GM18951 (cell line): ENCODE data around the gene CHMP1A.

ENCODE experiments used
- POLR2A ChIP-seq: IDR thresholded peaks from 4 replicates; pipeline ENCODE4 v1.6.1; 2011; ENCODE audit warnings: mild to moderate bottlenecking; ENCODE audit not compliant: insufficient read length, insufficient read depth; ENCODE audit errors: extremely low read depth
- in situ Hi-C: fragments of 300-500 bp; cut with MboI; formaldehyde crosslinking; loops from one replicate; pipeline ENCODE4 v1.12.0; 2022; ENCODE audit warnings: low sequenced_read_pairs, mixed read lengths, inconsistent platforms; ENCODE audit not compliant: unreplicated experiment

Gene CHMP1A

DNA sequence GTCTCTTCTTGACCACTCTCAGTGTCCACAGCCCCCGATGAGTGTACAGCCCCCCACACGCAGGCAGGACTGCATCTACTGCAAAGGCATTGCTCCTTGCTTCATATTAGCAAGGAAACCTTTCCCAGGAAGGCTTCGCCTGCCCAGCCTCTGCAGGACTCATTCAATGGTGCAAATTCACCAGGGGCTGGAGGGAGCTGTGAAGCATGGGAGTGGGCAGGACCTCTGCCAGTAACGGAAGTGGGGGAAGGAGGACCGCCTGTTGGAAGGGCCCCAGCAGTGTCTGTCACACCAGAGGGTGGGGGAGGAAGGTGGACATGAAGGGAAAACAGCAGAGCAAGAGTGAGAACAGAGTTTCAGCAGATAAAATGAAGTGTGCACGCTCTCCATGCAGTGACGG lies 2.6 kb upstream of the CHMP1A start:
- TF ChIP-seq POLR2A, result no peak
- in situ Hi-C loops, result no loop called here

- no peak for TF ChIP-seq POLR2A
- in situ Hi-C loops, result no loop called here
These were observed 842 bp upstream of the CHMP1A start for GRCh38 chr16:89658221-89658879.

- in situ Hi-C loops, result no loop called here
- TF ChIP-seq POLR2A, result no peak
These were observed 930 bp downstream of the CHMP1A start for GRCh38 chr16:89656435-89657121.

DNA sequence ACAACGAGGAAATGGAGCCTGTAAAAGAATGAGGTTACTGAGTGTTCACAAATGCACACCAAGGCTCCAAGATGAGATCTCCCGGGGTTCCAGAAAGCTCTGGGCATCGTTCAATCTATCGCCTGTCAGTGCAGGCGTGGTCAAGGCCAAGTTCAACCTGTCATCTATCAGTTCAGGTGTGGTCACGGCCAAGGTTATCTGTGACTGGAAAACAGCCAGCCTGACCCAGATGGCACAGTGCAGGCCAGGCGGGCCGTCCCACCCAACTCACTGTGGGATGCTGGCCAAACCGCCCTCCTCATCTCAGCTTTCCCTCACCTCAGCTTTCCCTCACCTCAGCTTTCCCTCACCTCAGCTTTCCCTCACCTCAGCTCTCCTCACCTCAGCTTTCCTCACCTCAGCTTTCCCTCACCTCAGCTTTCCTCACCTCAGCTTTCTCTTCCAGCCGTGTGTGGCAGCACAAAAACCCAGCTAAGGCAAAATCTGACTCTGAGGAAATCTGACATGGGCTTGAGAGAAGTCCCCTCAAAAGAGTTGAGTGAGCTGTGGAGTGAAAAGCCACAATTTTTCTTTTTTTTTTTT lies 2.4 kb downstream of the CHMP1A start:
- TF ChIP-seq POLR2A, result no peak
- in situ Hi-C loops, result no loop called here

GRCh38 chr16:89653656-89654295 lies 3.7 kb downstream of the CHMP1A start:
- no peak for TF ChIP-seq POLR2A
- in situ Hi-C loops, result no loop called here

DNA sequence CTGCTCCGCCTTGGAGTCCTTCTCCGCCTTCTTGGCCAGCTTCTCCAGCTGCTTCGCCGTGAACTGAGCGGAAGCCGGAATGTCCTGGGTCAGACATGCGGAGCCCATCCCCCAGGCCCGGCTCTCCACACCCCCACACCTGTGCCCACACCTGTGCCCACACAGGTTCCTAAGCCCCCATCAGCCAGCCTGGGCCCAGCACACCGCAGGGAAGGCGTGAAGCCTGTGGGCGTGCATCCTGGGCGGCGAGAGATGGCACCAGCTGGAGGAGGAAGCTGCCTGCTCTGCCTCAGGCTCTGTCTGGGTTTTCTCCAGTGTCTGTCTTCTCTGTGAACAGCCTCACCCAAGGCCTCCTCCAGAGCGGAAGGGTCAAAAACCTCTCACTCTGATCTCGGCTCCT lies 5.9 kb downstream of the CHMP1A start:
- in situ Hi-C loops, result no loop called here
- no peak for TF ChIP-seq POLR2A

DNA sequence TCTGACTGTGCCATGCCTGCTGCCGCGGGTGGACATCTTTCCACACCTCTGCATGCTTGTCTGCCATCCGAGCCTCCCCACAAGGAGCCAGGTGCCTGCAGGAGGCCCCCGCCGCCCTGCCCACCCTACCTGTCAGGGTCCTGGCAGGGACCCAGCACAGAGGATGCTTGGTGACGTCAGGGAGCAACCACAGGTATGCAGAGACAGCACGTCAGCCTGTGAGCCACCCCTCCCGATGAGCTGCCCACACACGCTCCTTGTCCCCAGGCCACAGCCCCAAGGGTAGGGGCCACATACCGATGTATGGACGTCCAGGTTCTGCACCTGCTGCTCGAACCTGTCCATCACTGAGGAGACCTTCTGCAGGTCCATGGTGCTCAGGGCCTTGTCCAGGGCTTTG lies 10.6 kb downstream of the CHMP1A start:
- in situ Hi-C loops, result no loop called here
- no peak for TF ChIP-seq POLR2A

DNA sequence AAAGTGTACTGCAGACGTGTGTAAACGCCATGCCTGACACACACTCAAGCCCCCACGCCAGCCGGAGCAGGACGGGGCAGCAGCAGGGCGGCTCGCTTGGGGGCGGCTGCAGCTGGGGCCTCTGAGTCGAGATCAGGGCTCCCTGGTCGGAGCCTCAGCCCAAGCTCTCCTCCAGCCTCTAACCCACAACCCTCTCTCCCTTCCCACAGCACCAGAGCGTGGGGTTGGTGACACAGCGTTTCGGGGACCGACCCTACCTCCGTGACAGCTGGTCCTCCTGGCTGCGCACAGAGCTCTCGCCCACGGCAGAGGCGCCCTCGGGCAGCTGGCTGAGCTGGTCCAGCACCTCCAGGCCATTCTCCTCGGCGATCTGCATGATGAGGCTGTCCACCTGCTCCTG lies 11.2 kb downstream of the CHMP1A start:
- no peak for TF ChIP-seq POLR2A
- in situ Hi-C loops, result no loop called here

DNA sequence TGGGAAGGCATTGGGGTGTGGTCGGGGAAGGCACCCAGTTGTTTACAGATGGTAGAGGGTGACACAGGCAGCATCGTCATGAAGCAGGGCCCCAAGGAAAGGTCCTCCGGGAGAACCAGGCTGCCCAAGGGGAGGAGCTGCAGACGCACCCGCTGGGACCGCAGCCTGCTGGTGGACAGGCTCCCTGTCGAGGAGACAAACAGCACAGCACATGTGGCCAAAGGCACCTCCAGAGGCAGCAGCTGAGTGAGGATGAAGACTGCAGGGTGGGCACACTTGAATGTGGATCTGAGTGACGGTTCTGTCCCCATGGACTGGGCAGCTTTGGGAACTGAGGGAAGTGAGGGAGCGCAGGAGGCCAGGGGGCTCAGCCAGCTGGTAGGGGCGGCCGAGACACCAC lies 12.4 kb downstream of the CHMP1A start:
- in situ Hi-C loops, result no loop called here
- TF ChIP-seq POLR2A, result no peak

DNA sequence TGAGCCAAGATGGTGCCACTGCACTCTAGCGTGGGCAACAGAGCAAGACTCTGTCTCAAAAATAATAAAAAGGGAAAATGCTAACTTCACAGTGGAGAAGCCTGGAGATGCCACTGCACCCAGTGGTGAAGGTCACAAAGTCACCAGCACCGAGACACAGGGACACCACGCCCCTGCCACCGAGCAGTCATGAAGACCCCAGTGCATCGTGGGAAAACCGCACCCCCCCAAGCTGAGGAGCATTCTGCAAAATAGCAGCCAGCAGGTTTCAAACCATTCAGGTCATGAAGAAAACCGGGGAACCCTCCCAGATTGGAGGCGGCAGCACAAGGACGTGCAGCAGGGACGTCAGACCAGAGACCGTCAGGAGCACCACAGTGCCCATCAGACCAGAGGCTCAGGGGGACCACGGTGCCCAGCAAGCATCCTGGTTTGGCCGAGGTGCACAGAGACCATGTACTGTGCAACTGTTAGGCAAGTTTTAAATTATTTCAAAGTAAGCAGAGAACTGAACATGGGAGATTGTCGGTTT lies 13.7 kb downstream of the CHMP1A start:
- in situ Hi-C loops, result no loop called here
- no peak for TF ChIP-seq POLR2A

- TF ChIP-seq POLR2A, result no peak
- in situ Hi-C loops, result no loop called here
These were observed 14.9 kb downstream of the CHMP1A start for GRCh38 chr16:89642574-89642973.

DNA sequence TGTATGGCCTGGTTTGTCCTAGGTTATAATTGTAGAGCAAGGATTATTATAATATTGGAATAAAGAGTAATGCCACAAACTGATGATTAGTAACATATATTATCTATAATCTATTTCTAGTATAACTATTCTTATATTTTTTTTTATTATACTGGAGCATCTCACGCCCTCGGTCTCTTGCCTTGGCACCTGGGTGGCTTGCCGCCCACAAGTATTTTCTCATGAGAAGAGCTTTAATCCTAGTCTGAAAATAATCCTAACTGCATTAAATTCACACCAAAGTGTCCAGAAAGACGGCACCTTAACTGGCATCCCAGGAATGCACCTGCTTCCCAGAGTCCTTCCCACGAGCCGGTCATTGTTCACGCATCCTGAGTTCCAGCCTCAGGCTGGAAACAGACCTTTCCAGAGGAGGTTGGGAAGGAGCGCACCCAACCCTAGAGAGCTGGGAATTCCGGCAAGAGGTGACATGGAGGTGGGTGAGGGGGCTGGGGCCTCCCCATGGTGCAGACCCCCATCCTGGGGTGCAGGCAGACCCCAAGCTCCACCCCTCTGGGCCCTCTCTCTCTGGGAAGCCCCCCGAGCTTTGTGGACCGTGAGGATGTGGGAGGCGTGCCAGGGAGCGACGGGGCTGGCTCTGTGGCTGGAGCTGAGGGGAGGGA lies 15.9 kb downstream of the CHMP1A start:
- in situ Hi-C loops, result no loop called here
- no peak for TF ChIP-seq POLR2A

DNA sequence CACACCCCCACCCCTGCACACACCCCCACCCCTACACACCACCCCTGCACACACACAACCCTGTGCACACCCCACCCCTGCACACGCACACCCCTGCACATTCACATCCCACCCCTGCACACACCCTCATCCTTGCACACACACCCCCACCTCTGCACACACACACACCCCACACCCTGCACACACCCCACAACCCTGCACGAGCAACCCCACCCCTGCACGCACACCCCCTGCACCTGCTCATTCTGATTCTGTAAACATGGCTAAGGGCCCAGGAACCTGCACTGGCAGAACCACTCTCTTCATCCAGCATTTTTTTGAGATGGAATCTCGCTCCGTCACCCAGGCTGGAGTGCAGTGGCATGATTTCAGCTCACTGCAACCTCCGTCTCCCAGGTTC lies 18.1 kb downstream of the CHMP1A start:
- TF ChIP-seq POLR2A, result no peak
- in situ Hi-C loops, result no loop called here
